SK-N-SH (cell line): ENCODE data around the gene TFF1. TPM values are rescaled to one million over a fixed set of nuclear protein-coding genes. Genes with fewer than 3 reads are reported as not detected.

Experiments used
- CTCF ChIA-PET: fragments of 300-600, 350-600 bp; formaldehyde crosslinking; extraction: SDS; loops from one replicate; lab custom pipeline; 2021; lab: Yijun Ruan, JAX
- POLR2A ChIA-PET: fragments of 350-600 bp; sonication (Branson Sonifier 250); formaldehyde crosslinking; extraction: SDS; loops from one replicate; lab custom pipeline; 2020; ENCODE audit warnings: antibody characterized with exemption, inconsistent platforms; lab: Yijun Ruan, JAX
- DNase-seq: peaks from one replicate; pipeline ENCODE4 v3.0.0; 2012
- H2AFZ ChIP-seq: fragments of 200-600 bp; sonication (generic); 2 replicates; pipeline ENCODE4 v1.8.1; 2016; ENCODE audit warnings: antibody characterized with exemption, mild to moderate bottlenecking, low read depth
- H3F3A ChIP-seq: fragments of 200-600 bp; sonication (generic); replicated peaks from 2 replicates; pipeline ENCODE3; 2016; ENCODE audit warnings: antibody characterized with exemption, mild to moderate bottlenecking; ENCODE audit not compliant: insufficient read depth
- H3K27ac ChIP-seq, 2 experiments: fragments of 200-500 bp in 1 of 2; fragments of 200-600 bp in 1 of 2; sonication (Bioruptor generic) in 1 of 2; sonication (generic), shearing (Covaris generic) in 1 of 2; 2 replicates each; pipeline versions ENCODE4 v1.5.1 to v1.6.1; 2014 to 2016; ENCODE audit warnings: low read depth in 2 of 2, inconsistent platforms in 1 of 2, low read length in 1 of 2, mild to moderate bottlenecking in 1 of 2, mixed read lengths in 1 of 2
- H3K27me3 ChIP-seq: fragments of 200-600 bp; sonication (generic), shearing (Covaris generic); 2 replicates; pipeline ENCODE4 v1.6.1; 2016; ENCODE audit warnings: mixed run types; ENCODE audit not compliant: insufficient read depth
- H3K36me3 ChIP-seq, 2 experiments: fragments of 200-500 bp in 1 of 2; fragments of 200-600 bp in 1 of 2; sonication (Bioruptor generic) in 1 of 2; sonication (generic) in 1 of 2; replicated peaks in 1 of 2; 2 replicates each; pipeline versions ENCODE3 to v1.5.1; 2014 to 2016; ENCODE audit warnings: low read length in 1 of 2, mild to moderate bottlenecking in 1 of 2; ENCODE audit not compliant: insufficient read depth in 2 of 2, control insufficient read depth in 1 of 2
- H3K4me1 ChIP-seq, 2 experiments: fragments of 200-500 bp in 1 of 2; fragments of 200-600 bp in 1 of 2; sonication (Bioruptor generic) in 1 of 2; sonication (generic), shearing (Covaris generic) in 1 of 2; 2 replicates each; pipeline versions ENCODE4 v1.5.1 to v1.6.1; 2014 to 2016; ENCODE audit warnings: low read depth in 1 of 2, low read length in 1 of 2, mixed run types in 1 of 2; ENCODE audit not compliant: insufficient read depth in 2 of 2, control insufficient read depth in 1 of 2
- H3K4me2 ChIP-seq: fragments of 200-600 bp; sonication (generic), shearing (Covaris generic); 2 replicates; pipeline ENCODE4 v1.6.1; 2017; ENCODE audit warnings: mixed run types
- H3K4me3 ChIP-seq, 2 experiments: fragments of 200-500 bp in 1 of 2; fragments of 200-600 bp in 1 of 2; sonication (Bioruptor generic) in 1 of 2; sonication (generic), shearing (Covaris generic) in 1 of 2; 2 replicates each; pipeline versions ENCODE4 v1.5.1 to v1.8.1; 2014 to 2016; ENCODE audit warnings: low read depth in 2 of 2, inconsistent platforms in 1 of 2, low read length in 1 of 2, mild to moderate bottlenecking in 1 of 2, mixed read lengths in 1 of 2, moderate library complexity in 1 of 2
- H3K79me2 ChIP-seq: fragments of 200-600 bp; sonication (generic); 2 replicates; pipeline ENCODE4 v1.8.1; 2017; ENCODE audit warnings: mild to moderate bottlenecking; ENCODE audit not compliant: insufficient read depth
- H3K9ac ChIP-seq: fragments of 200-600 bp; sonication (generic); 2 replicates; pipeline ENCODE4 v1.6.1; 2017; ENCODE audit warnings: mixed run types
- H3K9me2 ChIP-seq: fragments of 200-600 bp; sonication (generic); 2 replicates; pipeline ENCODE4 v1.6.1; 2017; ENCODE audit warnings: mixed run types
- H3K9me3 ChIP-seq: fragments of 200-600 bp; sonication (generic); 2 replicates; pipeline ENCODE4 v1.6.1; 2017; ENCODE audit warnings: mixed run types, mild to moderate bottlenecking, moderate library complexity
- H4K20me1 ChIP-seq: fragments of 200-600 bp; sonication (generic); 2 replicates; pipeline ENCODE4 v1.6.1; 2017; ENCODE audit warnings: mild to moderate bottlenecking, mixed run types; ENCODE audit not compliant: insufficient read depth
- CHD2 ChIP-seq: fragments of 150-350 bp; IDR thresholded peaks from 2 replicates; pipeline ENCODE4 v1.6.1; 2018; ENCODE audit warnings: low read length; ENCODE audit not compliant: partially characterized antibody
- ELF1 ChIP-seq: IDR thresholded peaks from 2 replicates; pipeline ENCODE4 v1.4.0; 2012
- EZH2phosphoT487 ChIP-seq: fragments of 200-600 bp; sonication (generic); IDR thresholded peaks from 2 replicates; pipeline ENCODE4 v1.6.1; 2017; ENCODE audit warnings: low read depth, mixed run types, mild to moderate bottlenecking, antibody characterized with exemption, moderate library complexity, borderline replicate concordance
- FOSL2 ChIP-seq: IDR thresholded peaks from 2 replicates; pipeline ENCODE4 v1.4.0; 2012; ENCODE audit warnings: low read depth, mild to moderate bottlenecking, moderate library complexity, borderline replicate concordance
- FOXM1 ChIP-seq: IDR thresholded peaks from 2 replicates; pipeline ENCODE4 v1.4.0; 2012; ENCODE audit warnings: low read depth, mild to moderate bottlenecking
- GABPA ChIP-seq: IDR thresholded peaks from 2 replicates; pipeline ENCODE4 v1.4.0; 2012; ENCODE audit warnings: low read depth, mild to moderate bottlenecking
- JUND ChIP-seq: IDR thresholded peaks from 2 replicates; pipeline ENCODE4 v1.4.0; 2012
- MAX ChIP-seq: IDR thresholded peaks from 2 replicates; pipeline ENCODE4 v1.4.0; 2012; ENCODE audit warnings: low read depth
- NFIC ChIP-seq: IDR thresholded peaks from 2 replicates; pipeline ENCODE4 v1.4.0; 2012; ENCODE audit warnings: borderline replicate concordance
- PBX3 ChIP-seq: IDR thresholded peaks from 2 replicates; pipeline ENCODE4; 2012
- RCOR1 ChIP-seq: fragments of 150-350 bp; IDR thresholded peaks from 2 replicates; pipeline ENCODE4 v1.6.1; 2017; ENCODE audit warnings: antibody characterized with exemption, low read length
- RXRA ChIP-seq: IDR thresholded peaks from 2 replicates; pipeline ENCODE4 v1.4.0; 2012; ENCODE audit warnings: low read depth, mild to moderate bottlenecking, borderline replicate concordance
- SIN3A ChIP-seq: IDR thresholded peaks from 2 replicates; pipeline ENCODE4 v1.6.1; 2012; ENCODE audit warnings: low read depth, mild to moderate bottlenecking, low read length, moderate library complexity, borderline replicate concordance
- TCF12 ChIP-seq: IDR thresholded peaks from 2 replicates; pipeline ENCODE4 v1.4.0; 2012
- TEAD4 ChIP-seq: IDR thresholded peaks from 2 replicates; pipeline ENCODE4 v1.4.0; 2012; ENCODE audit warnings: mild to moderate bottlenecking, borderline replicate concordance; ENCODE audit not compliant: insufficient read depth
- USF2 ChIP-seq: fragments of 150-350 bp; IDR thresholded peaks from 2 replicates; pipeline ENCODE4 v1.6.1; 2017; ENCODE audit warnings: antibody characterized with exemption, low read length, low read depth, borderline replicate concordance
- YY1 ChIP-seq: IDR thresholded peaks from 2 replicates; pipeline ENCODE4 v1.4.0; 2012; ENCODE audit warnings: low read depth, mild to moderate bottlenecking
- WGBS: methylation state at CpG from one replicate; pipeline ENCODE4 v1.1.6; 2017; ENCODE audit warnings: low lambda C conversion rate; 5-methylcytosine and 5-hydroxymethylcytosine counted together
- polyA plus RNA-seq, 3 experiments: library from polyadenylated mRNA; depleted of rRNA; stranded (reverse); fragments of >200 nt; gene quantifications; 2 replicates each; pipeline ENCODE4 v1.2.3, GENCODE V29; 2012

TFF1 gene
- polyA plus RNA-seq, 1 of the 3 experiments (the other 2 are of a cell fraction): not detected

GRCh38 chr21:42378418-42378817 lies 12.1 kb upstream of the TFF1 start:
- H3K4me3 ChIP-seq: no peak overlapping the region
- no peaks in the 10 kb centered on the region for H4K20me1 ChIP-seq
- CTCF ChIA-PET: no interaction called here
- H3K79me2 ChIP-seq: no peaks in the 10 kb centered on the region
- no peak overlapping the region for H3K9ac ChIP-seq
- DNase-seq: no peak
- no peaks in the 10 kb centered on the region for H3K9me3 ChIP-seq
- H3K9me2 ChIP-seq: no peaks in the 10 kb centered on the region
- TF ChIP-seq ELF1: no peak
- no peak for TF ChIP-seq USF2
- no peak for TF ChIP-seq YY1
- no peak for TF ChIP-seq MAX
- no peak for TF ChIP-seq FOSL2
- TF ChIP-seq RCOR1: no peak
- no peak for TF ChIP-seq NFIC
- no peaks in the 10 kb centered on the region for H3K27me3 ChIP-seq
- no peaks in the 10 kb centered on the region for H3K36me3 ChIP-seq
- no peaks in the 10 kb centered on the region for H3F3A ChIP-seq
- no peak overlapping the region for H3K4me2 ChIP-seq
- POLR2A ChIA-PET: no interaction called here
- 32% methylated on average over 8 of the region's 8 CpGs for WGBS
- no peaks in the 10 kb centered on the region for H3K4me1 ChIP-seq
- H2AFZ ChIP-seq: no peak overlapping the region
- no peak overlapping the region for H3K27ac ChIP-seq

DNA sequence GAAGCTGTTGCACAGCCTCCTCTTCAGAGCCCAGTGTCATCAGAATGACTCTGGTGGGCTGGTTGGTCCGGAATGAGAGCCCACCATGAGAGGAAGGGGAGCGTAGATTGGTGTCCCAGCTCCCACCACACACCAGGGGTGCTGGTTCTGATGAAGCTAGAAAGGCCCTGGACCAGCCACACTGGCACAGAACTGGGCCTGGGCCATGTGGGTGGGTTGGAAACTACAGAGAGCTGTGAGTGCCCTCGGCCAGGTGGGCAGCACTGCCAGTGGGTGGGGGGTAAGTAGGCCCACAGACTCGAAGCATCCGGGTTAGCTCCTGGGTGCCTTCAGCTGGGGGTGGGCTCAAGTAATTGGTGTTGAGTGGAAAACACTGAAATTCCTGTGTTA lies 11.6 kb upstream of the TFF1 start:
- 20% methylated on average over 2 of the region's 5 CpGs for WGBS
- CTCF ChIA-PET: no interaction called here
- Histone ChIP-seq H3K4me2 (no peak overlapping the region), H3F3A (no peaks in the 10 kb centered on the region), H2AFZ (no peak overlapping the region), H3K4me1 (no peaks in the 10 kb centered on the region), H3K9me3 (no peaks in the 10 kb centered on the region), H3K9ac (no peak overlapping the region), H3K79me2 (no peaks in the 10 kb centered on the region), H3K27me3 (no peaks in the 10 kb centered on the region), H4K20me1 (no peaks in the 10 kb centered on the region), H3K36me3 (no peaks in the 10 kb centered on the region), H3K9me2 (no peaks in the 10 kb centered on the region), H3K4me3 (no peak overlapping the region), H3K27ac (no peak overlapping the region)
- no peak for DNase-seq
- TF ChIP-seq PBX3 (no peak), RXRA (no peak), TCF12 (no peak), JUND (no peak), CHD2 (no peak), SIN3A (no peak), FOXM1 (no peak), EZH2phosphoT487 (no peak), TEAD4 (no peak), USF2 (no peak), GABPA (no peak)
- POLR2A ChIA-PET: no interaction called here
